HG03060 (cell line): Measurements from ENCODE around the gene IL1RL2.

Experiments
- ATAC-seq: cut with Tn5 transposase; IDR thresholded peaks from one replicate; pipeline ENCODE4 v1.9.1; 2021; ENCODE audit warnings: low read depth, moderate number of reproducible peaks; ENCODE audit not compliant: unreplicated experiment

The IL1RL2 gene

DNA sequence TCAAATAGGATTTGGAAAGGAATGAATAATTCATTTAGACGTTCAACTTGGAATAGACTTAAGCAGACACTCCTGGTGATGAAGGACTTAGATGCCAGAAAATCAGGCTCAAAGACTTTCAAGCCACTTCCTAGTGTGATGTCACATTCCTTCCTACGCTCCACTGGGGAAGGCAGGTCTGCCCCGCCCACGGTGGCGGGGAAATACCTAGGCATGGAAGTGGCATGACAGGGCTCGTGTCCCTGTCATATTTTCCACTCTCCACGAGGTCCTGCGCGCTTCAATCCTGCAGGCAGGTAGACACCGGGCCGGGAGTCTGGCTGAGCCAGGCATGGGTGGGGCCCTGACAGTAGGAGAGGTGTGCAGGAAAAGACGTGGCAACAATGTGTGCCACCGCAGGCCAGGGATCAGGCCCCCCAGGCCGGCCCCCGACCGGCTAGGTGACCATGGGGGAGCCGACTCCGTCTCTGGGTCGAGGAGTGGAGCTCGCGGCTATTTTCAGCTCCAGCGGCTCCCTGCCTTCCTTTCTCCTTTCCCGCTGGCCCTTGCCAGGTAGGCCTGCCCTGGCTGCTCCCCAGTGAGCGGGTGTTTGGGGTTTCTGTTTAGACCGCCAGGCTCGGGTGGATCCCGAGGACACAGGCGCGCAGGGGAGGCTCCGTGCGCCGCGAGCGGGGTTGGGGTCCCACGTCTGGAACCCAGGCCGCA lies at the start of gene IL1RL2:
IL1RL2 (plus strand) TSS at position 233 of the 705 bp plus-strand sequence. CDS start 845 bp downstream, outside the sequence.
- ATAC-seq: no peak

DNA sequence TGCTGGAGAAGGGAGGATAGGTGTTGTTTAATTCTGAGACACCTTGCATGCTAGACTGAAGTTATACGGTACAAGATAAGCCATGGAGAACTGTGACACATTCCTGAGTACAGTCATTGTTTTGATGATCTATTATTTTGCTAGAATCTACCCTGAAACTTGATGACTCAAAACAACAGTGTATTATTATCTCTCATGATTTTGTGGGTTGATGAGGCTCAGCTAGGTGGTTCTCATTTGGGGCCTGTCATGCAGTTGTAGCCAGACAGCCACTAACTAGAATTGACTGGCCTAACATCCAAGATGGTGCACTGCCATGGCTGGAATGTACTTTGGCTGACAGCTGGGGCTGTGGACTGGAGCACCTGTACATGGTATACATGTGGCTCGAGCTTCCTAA lies 49.7 kb upstream of the IL1RL2 start:
- ATAC-seq: no peak

GRCh38 chr2:102138331-102138730 lies 48.5 kb upstream of the IL1RL2 start:
- ATAC-seq: no peak

DNA sequence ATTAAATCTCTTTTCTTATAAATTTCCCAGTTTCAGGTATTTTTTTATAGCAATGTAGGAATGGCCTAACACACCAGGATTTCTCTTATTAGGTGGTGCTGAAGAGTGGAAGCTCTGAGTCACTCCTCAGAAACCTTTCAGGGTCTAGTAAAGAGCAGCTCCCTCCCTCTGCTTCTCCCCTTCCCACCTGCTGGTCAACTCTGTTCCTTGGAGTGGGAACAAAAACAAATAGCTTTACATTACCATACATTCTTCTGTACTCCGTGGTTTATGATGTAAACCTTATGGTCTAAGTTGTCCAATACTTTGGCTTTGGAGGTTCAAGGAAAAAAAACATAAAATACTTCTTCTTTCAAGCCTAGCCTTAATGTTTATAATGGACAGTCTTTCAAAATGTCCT lies 47.0 kb upstream of the IL1RL2 start:
- no peak for ATAC-seq

- no peak for ATAC-seq
Measured at GRCh38 chr2:102140377-102140776, 46.4 kb upstream of the IL1RL2 start.

DNA sequence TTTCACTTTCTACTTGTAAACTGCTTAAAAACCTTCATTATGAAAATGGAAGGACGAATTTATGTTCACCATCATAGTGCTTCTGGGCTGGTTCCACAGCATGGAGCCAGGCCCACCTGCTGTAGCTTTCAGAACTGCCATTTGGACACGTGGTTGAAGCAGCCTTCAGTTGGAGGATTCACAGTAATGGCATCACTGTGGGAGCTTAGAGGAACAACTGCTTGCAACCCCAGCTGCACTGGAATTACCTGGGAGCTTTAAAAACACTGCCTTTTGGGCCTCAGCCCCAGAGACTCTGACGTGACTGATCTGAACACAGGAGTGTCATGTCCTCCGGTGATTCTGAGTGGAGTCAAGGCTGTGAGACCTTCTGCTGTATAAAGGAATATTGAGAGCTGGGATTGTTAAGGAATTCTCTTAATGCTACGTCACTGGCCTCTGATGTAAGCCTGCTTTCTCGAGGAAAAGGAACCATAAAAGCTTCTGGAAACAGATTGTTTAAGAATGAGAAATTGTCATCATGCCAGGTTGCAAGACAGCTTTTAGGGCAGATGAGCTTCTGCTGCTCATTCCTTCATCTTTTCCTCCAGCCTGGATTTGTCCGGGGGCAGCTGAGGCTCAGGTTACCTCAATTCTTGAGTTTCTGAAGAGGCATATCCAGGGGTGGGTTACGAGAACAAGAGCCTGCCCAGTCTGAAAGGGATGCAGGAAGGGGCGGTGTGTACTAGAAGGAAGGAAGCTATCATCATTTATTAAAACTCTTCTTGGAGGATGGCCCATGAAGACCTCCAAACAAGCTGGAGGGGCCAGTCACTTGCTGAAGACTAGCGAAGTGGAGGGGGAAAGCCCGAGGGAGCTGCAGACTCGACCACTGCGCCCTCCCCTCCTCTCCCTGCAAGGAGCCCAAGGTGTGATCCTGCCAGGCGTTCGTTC lies 45.5 kb upstream of the IL1RL2 start:
- ATAC-seq: no peak

GRCh38 chr2:102141970-102142828 lies 44.6 kb upstream of the IL1RL2 start, which contains the start of gene IL1R1:
Gene IL1R1, plus strand, starts transcription at chr2:102142746. Its CDS starts 14,979 bp downstream, at chr2:102157725.
- ATAC-seq: no peak

DNA sequence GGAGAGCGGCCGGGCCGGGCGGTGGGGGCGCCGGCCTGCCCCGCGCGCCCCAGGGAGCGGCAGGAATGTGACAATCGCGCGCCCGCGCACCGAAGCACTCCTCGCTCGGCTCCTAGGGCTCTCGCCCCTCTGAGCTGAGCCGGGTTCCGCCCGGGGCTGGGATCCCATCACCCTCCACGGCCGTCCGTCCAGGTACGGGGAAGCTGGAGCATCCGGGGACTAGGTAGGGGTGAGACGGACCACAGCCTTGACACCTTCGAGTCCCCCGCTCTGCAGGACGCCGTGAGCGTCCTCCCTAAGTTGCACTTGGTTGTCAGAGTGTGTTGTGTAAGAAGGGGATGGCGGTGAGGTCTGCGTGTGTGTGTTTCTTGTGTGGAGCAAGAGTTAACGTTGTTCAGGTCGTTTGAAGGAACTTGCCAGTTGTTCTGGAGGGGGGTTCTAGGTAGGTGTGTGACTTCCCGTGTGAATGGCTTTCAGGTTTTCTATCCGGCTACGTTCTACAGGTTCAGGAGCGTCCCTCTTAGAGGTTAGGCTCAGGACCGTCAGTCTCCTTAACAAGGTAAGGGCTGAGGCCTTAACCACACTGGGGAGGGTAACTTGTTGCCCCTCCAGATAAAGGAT lies 43.9 kb upstream of the IL1RL2 start:
- ATAC-seq: no peak

GRCh38 chr2:102143450-102143985 lies 43.3 kb upstream of the IL1RL2 start:
- ATAC-seq: no peak

- ATAC-seq: no peak
Measured at GRCh38 chr2:102144128-102144527, 42.7 kb upstream of the IL1RL2 start.

DNA sequence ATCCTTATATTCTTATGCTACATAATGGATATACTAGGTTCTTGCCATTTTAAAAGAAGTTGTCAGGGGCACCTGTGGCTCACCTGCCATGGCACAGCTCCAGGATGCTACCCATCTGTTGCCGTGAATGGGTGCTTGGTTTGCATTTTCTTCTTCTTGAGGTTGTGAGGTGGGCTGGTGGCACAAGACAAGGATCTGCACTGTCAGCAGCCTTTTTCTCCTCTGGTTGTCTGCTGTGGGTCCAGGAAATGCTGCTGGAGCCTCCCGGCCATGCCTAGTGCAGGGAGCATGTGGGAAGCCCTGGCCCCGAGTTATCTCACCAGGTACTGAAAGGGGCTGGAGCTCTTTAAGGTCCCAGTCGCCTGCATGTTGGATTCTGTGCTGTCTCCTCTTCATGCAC lies 41.7 kb upstream of the IL1RL2 start:
- ATAC-seq: no peak

DNA sequence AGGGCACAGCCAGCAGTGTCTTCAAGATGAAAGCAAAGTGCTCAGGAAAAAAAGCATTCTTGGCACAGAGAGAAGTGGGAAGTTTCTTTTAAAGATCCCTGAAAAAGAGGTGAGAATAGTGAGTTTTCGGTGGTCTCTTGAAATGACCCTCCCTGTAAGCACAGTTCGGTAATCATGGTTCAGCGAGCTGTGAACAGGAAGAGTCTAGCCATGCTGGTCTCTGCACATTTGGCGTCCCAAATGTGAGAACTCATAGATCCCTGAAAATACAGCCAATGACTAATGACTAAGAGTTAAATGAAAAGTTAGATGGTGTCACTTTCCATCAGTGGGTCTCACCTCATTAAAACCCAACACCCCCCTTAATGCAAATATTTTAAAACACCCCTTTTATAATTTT lies 40.9 kb upstream of the IL1RL2 start:
- ATAC-seq: no peak

DNA sequence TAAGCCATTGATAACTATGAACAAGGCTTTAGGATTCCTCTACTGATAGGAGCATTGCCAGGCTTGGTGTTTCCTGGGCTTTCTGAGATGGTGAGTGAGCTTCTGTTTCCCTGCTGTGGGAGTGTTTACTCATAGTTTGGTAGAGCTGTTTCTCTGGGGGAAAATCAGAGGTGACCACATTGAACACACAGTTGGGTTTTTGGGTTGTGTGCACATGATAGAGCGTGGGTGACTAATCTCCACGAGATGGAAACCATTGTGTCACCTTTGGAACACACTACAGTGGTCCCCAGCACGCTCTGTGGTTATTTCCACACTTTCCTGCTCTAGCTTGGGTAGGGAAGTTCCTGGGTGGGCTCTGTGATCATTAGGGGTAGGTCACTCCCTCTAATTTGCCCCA lies 38.9 kb upstream of the IL1RL2 start:
- ATAC-seq: no peak

GRCh38 chr2:102149243-102149642 lies 37.6 kb upstream of the IL1RL2 start:
- no peak for ATAC-seq

DNA sequence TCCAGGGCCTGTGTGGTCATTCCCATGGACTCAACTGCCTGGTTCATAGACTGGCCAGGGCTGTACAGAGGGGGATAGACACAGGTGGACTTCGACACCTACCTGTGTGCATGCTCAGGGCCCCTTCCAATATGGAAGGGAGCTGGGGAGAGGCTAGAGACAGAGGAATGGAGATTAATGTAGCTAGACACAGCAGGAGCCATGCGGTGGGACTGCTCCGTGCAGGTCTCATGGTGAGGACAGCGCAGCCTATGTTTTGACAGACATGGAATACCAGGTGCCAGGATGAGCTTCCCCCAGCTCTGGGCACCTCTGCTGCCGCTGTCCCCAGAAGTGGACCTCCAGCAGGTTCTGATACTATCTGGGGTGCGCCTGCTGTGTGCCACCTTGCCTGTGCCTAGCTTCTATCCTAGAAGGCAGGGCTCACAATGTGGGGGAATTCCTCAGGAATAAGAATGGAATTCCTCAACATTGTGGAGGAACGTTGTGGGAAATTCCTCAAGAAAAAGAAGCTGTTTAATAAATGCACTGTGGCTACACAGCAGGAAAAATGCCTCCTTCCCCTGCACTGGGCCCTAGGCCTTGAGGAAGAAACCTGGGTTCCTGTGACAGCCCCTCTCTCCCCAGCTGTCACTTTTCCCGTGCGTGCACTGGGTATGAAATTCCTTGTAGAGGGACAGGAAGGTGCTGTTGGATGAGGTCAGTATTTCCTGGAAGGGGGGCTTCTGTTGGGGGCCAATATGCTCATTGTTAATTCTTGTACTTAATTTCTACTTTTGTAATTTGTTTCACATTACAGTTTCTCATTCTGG lies 37.0 kb upstream of the IL1RL2 start:
- ATAC-seq: no peak

DNA sequence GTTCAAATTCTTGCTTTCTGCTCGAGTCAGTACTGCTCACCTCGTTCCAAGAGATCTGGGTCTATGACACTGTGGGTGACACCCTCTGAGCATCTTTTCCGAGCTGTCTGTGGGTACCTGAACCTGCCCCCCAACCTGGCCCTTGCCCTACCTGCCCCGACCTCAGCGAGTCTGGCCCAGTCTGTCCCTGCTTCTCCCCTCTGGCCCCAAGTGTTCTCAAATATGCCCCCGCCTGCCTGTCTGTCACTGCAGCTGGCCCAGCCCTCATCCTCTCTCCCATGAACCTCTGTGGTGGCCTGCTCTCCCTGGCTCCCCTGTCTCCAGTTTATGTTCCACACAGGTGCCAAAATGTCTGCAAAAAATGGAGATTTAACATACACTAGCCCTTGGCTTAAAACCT lies 32.5 kb upstream of the IL1RL2 start:
- ATAC-seq: no peak

DNA sequence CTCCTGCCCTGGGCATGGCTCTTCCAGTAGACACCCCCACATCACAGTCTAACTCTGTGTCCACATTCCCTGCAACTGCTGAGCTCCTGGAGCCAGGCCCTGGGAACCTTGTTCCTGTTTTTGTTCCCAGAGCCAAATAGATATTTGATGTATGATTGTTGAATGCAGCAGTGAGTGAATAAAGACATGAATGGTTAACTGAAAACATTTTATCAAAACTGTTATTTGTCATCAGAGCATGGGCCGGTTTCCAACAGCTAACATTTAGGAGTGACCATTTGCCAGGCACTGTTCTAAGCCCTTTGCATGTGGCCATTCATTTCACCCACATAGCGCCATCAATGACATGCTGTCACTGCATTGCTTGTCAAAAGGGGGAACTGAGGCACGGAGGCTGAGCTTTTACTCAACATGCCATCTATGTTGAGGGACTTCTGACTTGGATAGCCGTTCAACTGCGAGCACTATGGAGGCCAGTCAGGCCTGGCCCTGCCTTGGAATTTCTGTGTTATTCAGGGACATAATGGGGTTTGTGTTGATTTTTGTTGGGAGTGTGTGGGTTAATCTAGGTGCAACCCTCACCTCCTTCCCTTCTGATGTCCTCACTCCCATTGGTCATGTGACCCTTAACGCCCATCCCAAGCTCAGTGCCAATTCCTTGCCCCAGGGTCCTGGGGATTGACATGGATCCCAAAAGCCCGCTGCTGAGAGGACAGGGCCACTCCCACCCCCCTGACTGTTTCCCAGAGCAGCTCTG lies 31.7 kb upstream of the IL1RL2 start:
- no peak for ATAC-seq

- no peak for ATAC-seq
Measured at GRCh38 chr2:102155703-102156515, 30.9 kb upstream of the IL1RL2 start.
